ENCODE results near the gene PANK1. TPM values are rescaled to one million over a fixed set of nuclear protein-coding genes. Genes with fewer than 3 reads are reported as not detected.

The PANK1 gene
- total RNA-seq, 4 donors from 2014 or later: 2.0 to 5.0 (median 3.6) TPM

DNA sequence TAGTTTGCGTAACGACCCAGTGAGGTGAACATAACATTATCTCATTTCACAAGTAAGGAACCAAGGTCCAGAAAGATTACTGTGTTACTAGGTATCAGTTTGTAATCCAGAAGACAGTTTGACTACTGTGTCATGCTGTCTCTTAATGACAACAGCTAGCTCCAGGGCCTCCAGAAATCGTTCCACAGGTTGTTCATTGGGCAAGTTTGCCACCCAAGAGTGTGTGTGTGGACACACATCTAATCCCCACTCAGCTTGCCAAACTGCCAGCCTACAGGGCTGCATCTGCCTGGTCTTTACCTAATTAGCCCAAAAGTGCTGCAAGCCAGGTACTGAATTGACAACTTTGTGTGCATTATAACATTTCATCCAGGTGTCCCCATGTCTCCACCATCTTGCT, 81.7 kb downstream of the PANK1 start:
- Histone ChIP-seq H3K4me1 (no peaks in the 10 kb centered on the region), H3K4me3 (no peak overlapping the region), H3K36me3 (no peaks in the 10 kb centered on the region), H3K9me3 (no peaks in the 10 kb centered on the region), H3K27me3 (peaks cover 0 to 8% (median 0%) of the 10 kb centered on the region in 4 donors), H3K27ac (replicated peaks in 1 of 4) (no peak overlapping the region)
- intact Hi-C loops (cut with DNase I): loop anchor here (5.0 kb wide), 2 partner anchors 96 to 306 kb away; no protein-coding TSS in a partner anchor
- no peak for DNase-seq (ENCODE audit: extremely low spot score)
- no peak for TF ChIP-seq EP300 (IDR thresholded peaks at IDR 0.05)
- 96% methylated on average over 3 of the region's 3 CpGs for WGBS

DNA sequence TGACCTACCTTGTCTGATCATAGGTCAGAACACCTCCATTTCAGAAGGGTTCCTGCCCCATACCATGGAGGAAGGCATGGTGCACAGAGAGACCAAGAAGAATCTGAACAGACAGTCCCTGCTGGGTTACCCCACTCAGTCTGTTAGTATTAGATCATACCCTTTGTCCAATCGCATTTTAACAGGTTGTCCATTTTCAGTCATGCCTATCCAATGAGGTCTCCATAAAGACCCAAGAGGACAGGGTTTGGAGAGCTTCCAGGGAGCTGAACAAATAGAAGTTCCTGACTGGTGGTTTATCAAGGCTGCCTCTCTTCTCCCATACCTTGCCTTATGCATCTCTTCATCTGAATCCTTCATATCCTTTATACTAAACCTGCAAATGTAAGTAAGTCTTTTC, 88.4 kb downstream of the PANK1 start:
- Histone ChIP-seq H3K9me3 (no peaks in the 10 kb centered on the region), H3K27me3 (no peaks in the 10 kb centered on the region), H3K36me3 (no peaks in the 10 kb centered on the region), H3K27ac (replicated peaks in 1 of 4) (no peak overlapping the region), H3K4me3 (no peak overlapping the region), H3K4me1 (peaks cover 0 to 7% (median 5%) of the 10 kb centered on the region in 4 donors)
- intact Hi-C loops (cut with DNase I): no loop called here
- DNase-seq (ENCODE audit: extremely low spot score): no peak
- no peak for TF ChIP-seq EP300 (IDR thresholded peaks at IDR 0.05)
- no peak for TF ChIP-seq POLR2A (IDR thresholded peaks at IDR 0.05; ENCODE audit: low read depth)
- TF ChIP-seq, protein P1, sequence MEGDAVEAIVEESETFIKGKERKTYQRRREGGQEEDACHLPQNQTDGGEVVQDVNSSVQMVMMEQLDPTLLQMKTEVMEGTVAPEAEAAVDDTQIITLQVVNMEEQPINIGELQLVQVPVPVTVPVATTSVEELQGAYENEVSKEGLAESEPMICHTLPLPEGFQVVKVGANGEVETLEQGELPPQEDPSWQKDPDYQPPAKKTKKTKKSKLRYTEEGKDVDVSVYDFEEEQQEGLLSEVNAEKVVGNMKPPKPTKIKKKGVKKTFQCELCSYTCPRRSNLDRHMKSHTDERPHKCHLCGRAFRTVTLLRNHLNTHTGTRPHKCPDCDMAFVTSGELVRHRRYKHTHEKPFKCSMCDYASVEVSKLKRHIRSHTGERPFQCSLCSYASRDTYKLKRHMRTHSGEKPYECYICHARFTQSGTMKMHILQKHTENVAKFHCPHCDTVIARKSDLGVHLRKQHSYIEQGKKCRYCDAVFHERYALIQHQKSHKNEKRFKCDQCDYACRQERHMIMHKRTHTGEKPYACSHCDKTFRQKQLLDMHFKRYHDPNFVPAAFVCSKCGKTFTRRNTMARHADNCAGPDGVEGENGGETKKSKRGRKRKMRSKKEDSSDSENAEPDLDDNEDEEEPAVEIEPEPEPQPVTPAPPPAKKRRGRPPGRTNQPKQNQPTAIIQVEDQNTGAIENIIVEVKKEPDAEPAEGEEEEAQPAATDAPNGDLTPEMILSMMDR (IDR thresholded peaks at IDR 0.05): no peak
- no peak for TF ChIP-seq POLR2AphosphoS5 (IDR thresholded peaks at IDR 0.05)
- 89% methylated on average over 1 of the region's 1 CpG for WGBS

- no peak for TF ChIP-seq EP300 (IDR thresholded peaks at IDR 0.05)
- TF ChIP-seq, protein P1 (IDR thresholded peaks at IDR 0.05): peak in 1 of 3 experiments; percentile 7
- intact Hi-C loops (cut with DNase I): no loop called here
- no peaks in the 10 kb centered on the region for H3K27me3 ChIP-seq
Measured at GRCh38 chr10:89555688-89556445, 89.2 kb downstream of the PANK1 start.

GRCh38 chr10:89554433-89554832, 90.6 kb downstream of the PANK1 start:
- TF ChIP-seq POLR2A (IDR thresholded peaks at IDR 0.05; ENCODE audit: low read depth): no peak
- TF ChIP-seq, protein P1 (IDR thresholded peaks at IDR 0.05): no peak
- no peak for TF ChIP-seq POLR2AphosphoS5 (IDR thresholded peaks at IDR 0.05)
- no peak for TF ChIP-seq EP300 (IDR thresholded peaks at IDR 0.05)
- intact Hi-C loops (cut with DNase I): no loop called here
- WGBS: 92% methylated on average over 1 of the region's 1 CpG

More at GRCh38 chr10:89555688-89556445, 89.2 kb downstream of the PANK1 start:
- WGBS: 89% methylated on average over 7 of the region's 7 CpGs
- no peak for DNase-seq (ENCODE audit: extremely low spot score)
- no peak overlapping the region for H3K4me3 ChIP-seq
- H3K36me3 ChIP-seq: no peaks in the 10 kb centered on the region
- no peak overlapping the region for H3K27ac ChIP-seq (replicated peaks in 1 of 4)
- peaks cover 0 to 7% (median 5%) of the 10 kb centered on the region in 4 donors for H3K4me1 ChIP-seq
- no peaks in the 10 kb centered on the region for H3K9me3 ChIP-seq

DNA sequence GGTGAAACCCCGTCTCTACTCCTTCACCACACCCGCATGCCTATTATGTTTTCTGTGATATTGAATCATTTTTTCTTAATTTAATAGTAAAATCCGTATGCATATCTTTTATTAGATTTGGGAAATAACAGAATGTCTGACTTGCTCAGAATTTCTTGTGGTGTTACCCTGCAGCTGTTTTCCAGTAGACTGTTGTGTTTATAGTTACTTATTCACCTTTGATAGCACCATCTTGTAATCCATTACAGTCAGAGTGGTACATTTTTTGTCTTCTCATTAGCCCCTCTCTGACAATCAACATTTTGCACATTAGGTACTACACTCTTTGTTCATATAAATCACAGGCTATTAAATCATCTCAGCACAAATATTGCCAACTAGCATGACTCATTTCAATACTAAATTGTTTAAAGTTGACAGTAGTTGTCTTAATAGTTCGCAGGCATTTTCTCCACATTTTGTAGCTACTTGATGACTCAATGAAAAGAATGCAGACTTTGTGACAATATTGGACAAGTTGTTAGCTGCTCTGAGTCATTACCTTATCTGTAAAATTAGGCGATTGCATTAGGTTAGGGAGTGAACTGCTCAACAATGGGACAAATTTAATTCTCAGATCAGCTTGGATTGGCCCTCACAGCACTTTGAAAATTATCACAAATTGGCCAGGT, 91.8 kb downstream of the PANK1 start:
- intact Hi-C loops (cut with DNase I): no loop called here
- no peak for TF ChIP-seq EP300 (IDR thresholded peaks at IDR 0.05)
- TF ChIP-seq, protein P1 (IDR thresholded peaks at IDR 0.05): no peak

More at GRCh38 chr10:89554433-89554832, 90.6 kb downstream of the PANK1 start:
- DNase-seq (ENCODE audit: extremely low spot score): no peak
- no peak overlapping the region for H3K4me3 ChIP-seq
- no peak overlapping the region for H3K27ac ChIP-seq (replicated peaks in 1 of 4)
- peaks cover 0 to 7% (median 5%) of the 10 kb centered on the region in 4 donors for H3K4me1 ChIP-seq
- no peaks in the 10 kb centered on the region for H3K27me3 ChIP-seq
- H3K9me3 ChIP-seq: no peaks in the 10 kb centered on the region
- H3K36me3 ChIP-seq: no peaks in the 10 kb centered on the region

More for the DNA sequence above, 91.8 kb downstream of the PANK1 start:
- no peaks in the 10 kb centered on the region for H3K36me3 ChIP-seq
- DNase-seq (ENCODE audit: extremely low spot score): no peak
- H3K4me3 ChIP-seq: no peak overlapping the region
- H3K4me1 ChIP-seq: peaks cover 0 to 7% (median 5%) of the 10 kb centered on the region in 4 donors
- no peaks in the 10 kb centered on the region for H3K9me3 ChIP-seq
- WGBS: 67% methylated on average over 5 of the region's 5 CpGs
- H3K27ac ChIP-seq (replicated peaks in 1 of 4): no peak overlapping the region
- no peaks in the 10 kb centered on the region for H3K27me3 ChIP-seq

Measured in esophagus muscularis mucosa (tissue), 4 donors.